ENCODE data around the gene ARMH2. TPM values are rescaled to one million over a fixed set of nuclear protein-coding genes. Genes with fewer than 3 reads are reported as not detected.

ARMH2 gene
- total RNA-seq, 1 experiment from 2014 or later = not detected

DNA sequence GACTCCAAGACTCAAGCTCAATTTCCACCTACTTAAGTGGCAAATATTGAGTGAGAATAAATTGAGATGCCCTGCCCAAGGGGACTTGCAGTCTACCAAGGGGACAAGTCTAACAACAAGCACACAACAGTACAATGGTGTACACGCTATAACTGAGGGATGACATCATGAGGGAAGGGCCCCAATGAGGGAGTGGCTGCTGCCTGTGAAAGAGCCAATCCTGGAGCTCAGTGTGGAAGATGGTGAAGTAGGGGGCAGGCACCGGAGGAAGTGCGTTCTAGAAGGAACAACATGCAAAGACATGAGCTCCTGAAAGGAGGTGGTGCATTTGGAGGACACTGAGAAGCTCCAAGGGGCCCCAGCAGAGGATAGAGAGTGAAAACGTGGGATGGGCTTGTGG, 46.9 kb upstream of the ARMH2 start:
- Histone ChIP-seq H3K27me3 (replicated peaks; ENCODE audit: control insufficient read depth, insufficient read depth, low read length) (no peaks in the 10 kb centered on the region), H3K4me3 (ENCODE audit: low read depth, low read length) (no peak overlapping the region), H3K36me3 (ENCODE audit: control insufficient read depth, insufficient read depth, low read length) (no peaks in the 10 kb centered on the region), H3K9me3 (no peaks in the 10 kb centered on the region), H3K4me1 (no peaks in the 10 kb centered on the region)
- H3K36me3 Mint-ChIP-seq (ENCODE audit: insufficient read depth, unreplicated experiment) = peaks cover 4% of the 10 kb centered on the region
- TF ChIP-seq, protein P1, sequence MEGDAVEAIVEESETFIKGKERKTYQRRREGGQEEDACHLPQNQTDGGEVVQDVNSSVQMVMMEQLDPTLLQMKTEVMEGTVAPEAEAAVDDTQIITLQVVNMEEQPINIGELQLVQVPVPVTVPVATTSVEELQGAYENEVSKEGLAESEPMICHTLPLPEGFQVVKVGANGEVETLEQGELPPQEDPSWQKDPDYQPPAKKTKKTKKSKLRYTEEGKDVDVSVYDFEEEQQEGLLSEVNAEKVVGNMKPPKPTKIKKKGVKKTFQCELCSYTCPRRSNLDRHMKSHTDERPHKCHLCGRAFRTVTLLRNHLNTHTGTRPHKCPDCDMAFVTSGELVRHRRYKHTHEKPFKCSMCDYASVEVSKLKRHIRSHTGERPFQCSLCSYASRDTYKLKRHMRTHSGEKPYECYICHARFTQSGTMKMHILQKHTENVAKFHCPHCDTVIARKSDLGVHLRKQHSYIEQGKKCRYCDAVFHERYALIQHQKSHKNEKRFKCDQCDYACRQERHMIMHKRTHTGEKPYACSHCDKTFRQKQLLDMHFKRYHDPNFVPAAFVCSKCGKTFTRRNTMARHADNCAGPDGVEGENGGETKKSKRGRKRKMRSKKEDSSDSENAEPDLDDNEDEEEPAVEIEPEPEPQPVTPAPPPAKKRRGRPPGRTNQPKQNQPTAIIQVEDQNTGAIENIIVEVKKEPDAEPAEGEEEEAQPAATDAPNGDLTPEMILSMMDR (IDR thresholded peaks at IDR 0.05; ENCODE audit: insufficient read depth in 1 of 2, low read depth in 1 of 2, low read length in 1 of 2, severe bottlenecking in 1 of 2, unreplicated experiment in 1 of 2) = no peak
- H3K4me1 Mint-ChIP-seq (ENCODE audit: low read depth, unreplicated experiment) = no peaks in the 10 kb centered on the region
- no peak overlapping the region for H3K27ac Mint-ChIP-seq (ENCODE audit: unreplicated experiment)
- peaks cover 4% of the 10 kb centered on the region for H3K27me3 Mint-ChIP-seq (ENCODE audit: insufficient read depth, unreplicated experiment)
- peaks cover 9% of the 10 kb centered on the region for H3K9me3 Mint-ChIP-seq (ENCODE audit: unreplicated experiment)
- CTCF ChIA-PET = interaction anchor here (0.5 kb wide), 1 partner anchor 277 kb away, joined by 3 read pairs; no protein-coding TSS in a partner anchor
- no TSS peak for BruUV-seq (replicated peaks)
- no peak overlapping the region for H3K4me3 Mint-ChIP-seq (ENCODE audit: unreplicated experiment)
- no peak for DNase-seq
- POLR2A ChIA-PET = no interaction called here
- intact Hi-C loops (cut with micrococcal nuclease; ENCODE audit: unreplicated experiment) = no loop called here

GRCh38 chr6:24844903-24845302, 46.2 kb upstream of the ARMH2 start:
- no peaks in the 10 kb centered on the region for H3K4me1 Mint-ChIP-seq (ENCODE audit: low read depth, unreplicated experiment)
- peaks cover 4% of the 10 kb centered on the region for H3K27me3 Mint-ChIP-seq (ENCODE audit: insufficient read depth, unreplicated experiment)
- no peaks in the 10 kb centered on the region for H3K9me3 ChIP-seq
- no peak overlapping the region for H3K4me3 ChIP-seq (ENCODE audit: low read depth, low read length)
- no peak overlapping the region for H3K4me3 Mint-ChIP-seq (ENCODE audit: unreplicated experiment)
- ChIA-PET CTCF (interaction anchor here (0.5 kb wide), 1 partner anchor 276 kb away, joined by 3 read pairs; no protein-coding TSS in a partner anchor), POLR2A (no interaction called here)
- no TSS peak for BruUV-seq (replicated peaks)
- no peak overlapping the region for H3K27ac Mint-ChIP-seq (ENCODE audit: unreplicated experiment)
- H3K27me3 ChIP-seq (replicated peaks; ENCODE audit: control insufficient read depth, insufficient read depth, low read length) = no peaks in the 10 kb centered on the region
- no peaks in the 10 kb centered on the region for H3K4me1 ChIP-seq
- peaks cover 4% of the 10 kb centered on the region for H3K36me3 Mint-ChIP-seq (ENCODE audit: insufficient read depth, unreplicated experiment)
- intact Hi-C loops (cut with micrococcal nuclease; ENCODE audit: unreplicated experiment) = no loop called here
- DNase-seq = no peak
- peaks cover 9% of the 10 kb centered on the region for H3K9me3 Mint-ChIP-seq (ENCODE audit: unreplicated experiment)
- TF ChIP-seq, protein P1 (IDR thresholded peaks at IDR 0.05; ENCODE audit: insufficient read depth in 1 of 2, low read depth in 1 of 2, low read length in 1 of 2, severe bottlenecking in 1 of 2, unreplicated experiment in 1 of 2) = no peak
- no peaks in the 10 kb centered on the region for H3K36me3 ChIP-seq (ENCODE audit: control insufficient read depth, insufficient read depth, low read length)

GRCh38 chr6:24844061-24844460, 45.3 kb upstream of the ARMH2 start:
- intact Hi-C loops (cut with micrococcal nuclease; ENCODE audit: unreplicated experiment) = no loop called here
- TF ChIP-seq, protein P1 (IDR thresholded peaks at IDR 0.05; ENCODE audit: insufficient read depth in 1 of 2, low read depth in 1 of 2, low read length in 1 of 2, severe bottlenecking in 1 of 2, unreplicated experiment in 1 of 2) = no peak
- peaks cover 9% of the 10 kb centered on the region for H3K9me3 Mint-ChIP-seq (ENCODE audit: unreplicated experiment)
- Histone ChIP-seq H3K36me3 (ENCODE audit: control insufficient read depth, insufficient read depth, low read length) (no peaks in the 10 kb centered on the region), H3K27me3 (replicated peaks; ENCODE audit: control insufficient read depth, insufficient read depth, low read length) (no peaks in the 10 kb centered on the region), H3K9me3 (no peaks in the 10 kb centered on the region), H3K4me1 (no peaks in the 10 kb centered on the region), H3K4me3 (ENCODE audit: low read depth, low read length) (no peak overlapping the region)
- no peaks in the 10 kb centered on the region for H3K4me1 Mint-ChIP-seq (ENCODE audit: low read depth, unreplicated experiment)
- no peak overlapping the region for H3K27ac Mint-ChIP-seq (ENCODE audit: unreplicated experiment)
- DNase-seq = no peak
- H3K4me3 Mint-ChIP-seq (ENCODE audit: unreplicated experiment) = no peak overlapping the region
- no TSS peak for BruUV-seq (replicated peaks)
- H3K36me3 Mint-ChIP-seq (ENCODE audit: insufficient read depth, unreplicated experiment) = peaks cover 4% of the 10 kb centered on the region
- H3K27me3 Mint-ChIP-seq (ENCODE audit: insufficient read depth, unreplicated experiment) = peaks cover 4% of the 10 kb centered on the region
- CTCF ChIA-PET = no interaction called here
- POLR2A ChIA-PET = no interaction called here
